Vagina (tissue), 2 donors: ENCODE data around the gene CRYGD.

Experiments
- CTCF ChIP-seq, 3 experiments: fragments of 450-650 bp in 2 of 3; fragments of 200-600 bp in 1 of 3; sonication (generic) in 1 of 3; IDR thresholded peaks; one replicate each; pipeline ENCODE4 v1.5.1; 2017 to 2019; ENCODE audit warnings: antibody characterized with exemption in 3 of 3, mild to moderate bottlenecking in 2 of 3, moderate library complexity in 2 of 3
- POLR2A ChIP-seq, 2 donors: fragments of 450-650 bp; IDR thresholded peaks; one replicate each; pipeline ENCODE4 v1.6.1; 2017; ENCODE audit warnings: antibody characterized with exemption in 2 of 2, mild to moderate bottlenecking in 2 of 2, moderate library complexity in 2 of 2
- POLR2AphosphoS5 ChIP-seq, 2 donors: sonication (generic); formaldehyde crosslinking; IDR thresholded peaks; one replicate each; pipeline ENCODE4 v1.9.0; 2017; ENCODE audit warnings: antibody characterized with exemption in 2 of 2, mild to moderate bottlenecking in 2 of 2, low read depth in 1 of 2; ENCODE audit not compliant: insufficient read depth in 1 of 2

GRCh38 chr2:208135794-208136715 lies 11.7 kb upstream of the CRYGD start:
- TF ChIP-seq CTCF (IDR thresholded peaks at IDR 0.05) (no peak), POLR2AphosphoS5 (IDR thresholded peaks at IDR 0.05; ENCODE audit: insufficient read depth in 1 of 2, low read depth in 1 of 2) (no peak), POLR2A (IDR thresholded peaks at IDR 0.05) (no peak)
